RWPE2 (cell line): ENCODE results near the gene RDH5.
A peak's percentile ranks its signal among the peaks of the same experiment; 100 is the strongest.

Source experiments
- ATAC-seq: fragments of 200-7000 bp; cut with Tn5 transposase; 3 replicates; pipeline ENCODE4 v1.9.1; 2021; ENCODE audit warnings: low read depth
- DNase-seq: peaks from one replicate; pipeline ENCODE4 v3.0.0-alpha.2; 2020; ENCODE audit warnings: low spot score
- H3K27ac ChIP-seq: fragments of 450-650 bp; 2 replicates; pipeline ENCODE4 v1.5.1; 2017; ENCODE audit warnings: mild to moderate bottlenecking; ENCODE audit not compliant: poor library complexity, severe bottlenecking
- H3K27me3 ChIP-seq: fragments of 250-450 bp; sonication (Bioruptor Pico); 2 replicates; pipeline ENCODE4 v1.5.1; 2021; ENCODE audit warnings: mild to moderate bottlenecking, moderate library complexity; ENCODE audit not compliant: insufficient read depth, poor library complexity, severe bottlenecking
- H3K36me3 ChIP-seq: fragments of 250-450 bp; sonication (Bioruptor Pico); 2 replicates; pipeline ENCODE4 v1.5.1; 2020; ENCODE audit warnings: low read depth, mild to moderate bottlenecking, moderate library complexity
- H3K4me1 ChIP-seq: fragments of 250-450 bp; sonication (Bioruptor Pico); 2 replicates; pipeline ENCODE4 v1.5.1; 2021; ENCODE audit warnings: mild to moderate bottlenecking, moderate library complexity; ENCODE audit not compliant: insufficient read depth, poor library complexity, severe bottlenecking
- H3K4me3 ChIP-seq: fragments of 250-450 bp; sonication (Bioruptor Pico); 2 replicates; pipeline ENCODE4 v1.5.1; 2021; ENCODE audit warnings: mild to moderate bottlenecking, moderate library complexity; ENCODE audit not compliant: severe bottlenecking
- H3K9me3 ChIP-seq: fragments of 250-450 bp; sonication (Bioruptor Pico); 2 replicates; pipeline ENCODE4 v1.5.1; 2021; ENCODE audit warnings: mild to moderate bottlenecking, moderate library complexity; ENCODE audit not compliant: severe bottlenecking
- TF ChIP-seq, protein P1 (sequence below): fragments of 450-650 bp; IDR thresholded peaks from one replicate; pipeline ENCODE4 v1.5.1; 2017; ENCODE audit warnings: mild to moderate bottlenecking, moderate library complexity; ENCODE audit not compliant: poor library complexity, severe bottlenecking

Gene RDH5

DNA sequence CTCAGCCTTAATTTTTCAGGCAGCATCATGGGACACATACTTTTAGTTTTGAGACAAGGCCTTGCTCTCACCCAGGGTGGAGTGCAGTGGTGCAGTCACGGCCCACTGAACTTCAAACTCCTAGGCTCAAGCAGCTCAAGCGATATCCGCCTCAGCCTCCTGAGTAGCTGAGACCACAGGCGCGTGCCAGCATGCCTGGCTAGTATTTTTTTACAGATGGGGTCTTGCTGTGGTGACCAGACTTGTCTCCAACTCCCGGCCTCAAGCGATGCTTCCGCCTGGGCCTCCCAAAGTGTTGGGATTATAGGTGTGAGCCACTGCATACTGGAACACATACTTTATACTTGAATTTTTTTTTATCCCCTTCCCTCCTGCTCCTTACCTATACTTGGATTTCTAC lies 2.8 kb downstream of the RDH5 start:
- Histone ChIP-seq H3K4me3 (no peak overlapping the region), H3K27me3 (no peaks in the 10 kb centered on the region), H3K9me3 (no peaks in the 10 kb centered on the region), H3K36me3 (peaks cover 39% of the 10 kb centered on the region), H3K4me1 (peaks cover 12% of the 10 kb centered on the region), H3K27ac (no peak overlapping the region)
- DNase-seq (no peak), ATAC-seq (no peak)
- TF ChIP-seq, protein P1, sequence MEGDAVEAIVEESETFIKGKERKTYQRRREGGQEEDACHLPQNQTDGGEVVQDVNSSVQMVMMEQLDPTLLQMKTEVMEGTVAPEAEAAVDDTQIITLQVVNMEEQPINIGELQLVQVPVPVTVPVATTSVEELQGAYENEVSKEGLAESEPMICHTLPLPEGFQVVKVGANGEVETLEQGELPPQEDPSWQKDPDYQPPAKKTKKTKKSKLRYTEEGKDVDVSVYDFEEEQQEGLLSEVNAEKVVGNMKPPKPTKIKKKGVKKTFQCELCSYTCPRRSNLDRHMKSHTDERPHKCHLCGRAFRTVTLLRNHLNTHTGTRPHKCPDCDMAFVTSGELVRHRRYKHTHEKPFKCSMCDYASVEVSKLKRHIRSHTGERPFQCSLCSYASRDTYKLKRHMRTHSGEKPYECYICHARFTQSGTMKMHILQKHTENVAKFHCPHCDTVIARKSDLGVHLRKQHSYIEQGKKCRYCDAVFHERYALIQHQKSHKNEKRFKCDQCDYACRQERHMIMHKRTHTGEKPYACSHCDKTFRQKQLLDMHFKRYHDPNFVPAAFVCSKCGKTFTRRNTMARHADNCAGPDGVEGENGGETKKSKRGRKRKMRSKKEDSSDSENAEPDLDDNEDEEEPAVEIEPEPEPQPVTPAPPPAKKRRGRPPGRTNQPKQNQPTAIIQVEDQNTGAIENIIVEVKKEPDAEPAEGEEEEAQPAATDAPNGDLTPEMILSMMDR = no peak

DNA sequence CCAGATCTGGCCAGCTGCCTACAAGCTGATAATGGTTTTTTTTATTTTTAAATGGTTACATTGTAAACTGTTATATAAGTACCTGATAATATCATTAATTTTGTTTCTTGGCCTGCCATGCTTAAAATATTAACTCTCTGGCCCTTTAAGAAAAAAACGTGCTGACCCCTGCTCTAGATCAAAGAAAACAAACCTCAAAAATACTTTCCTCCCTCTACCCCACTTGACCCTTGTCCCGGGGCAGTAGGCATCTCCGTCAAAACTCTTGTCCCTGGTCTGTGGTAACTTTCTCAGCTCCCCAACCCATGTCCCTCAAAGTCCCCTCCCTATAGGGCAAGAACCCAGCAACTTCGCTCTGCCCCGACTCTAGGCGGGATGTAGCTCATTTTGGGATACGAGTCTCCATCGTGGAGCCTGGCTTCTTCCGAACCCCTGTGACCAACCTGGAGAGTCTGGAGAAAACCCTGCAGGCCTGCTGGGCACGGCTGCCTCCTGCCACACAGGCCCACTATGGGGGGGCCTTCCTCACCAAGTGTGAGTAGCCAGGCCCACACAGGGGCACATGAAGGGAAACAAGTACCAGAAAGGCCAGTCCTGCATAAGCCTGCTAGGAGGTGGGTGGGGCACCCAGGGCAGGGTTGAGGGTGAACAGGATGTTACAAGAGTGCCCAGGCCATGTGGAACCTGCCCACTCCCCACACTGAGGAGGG lies 3.5 kb downstream of the RDH5 start:
- Histone ChIP-seq H3K9me3 (no peaks in the 10 kb centered on the region), H3K4me1 (peaks cover 10% of the 10 kb centered on the region), H3K36me3 (peaks cover 39% of the 10 kb centered on the region), H3K27ac (no peak overlapping the region), H3K4me3 (no peak overlapping the region), H3K27me3 (no peaks in the 10 kb centered on the region)
- ATAC-seq (no peak), DNase-seq (no peak)
- TF ChIP-seq, protein P1 = no peak

DNA sequence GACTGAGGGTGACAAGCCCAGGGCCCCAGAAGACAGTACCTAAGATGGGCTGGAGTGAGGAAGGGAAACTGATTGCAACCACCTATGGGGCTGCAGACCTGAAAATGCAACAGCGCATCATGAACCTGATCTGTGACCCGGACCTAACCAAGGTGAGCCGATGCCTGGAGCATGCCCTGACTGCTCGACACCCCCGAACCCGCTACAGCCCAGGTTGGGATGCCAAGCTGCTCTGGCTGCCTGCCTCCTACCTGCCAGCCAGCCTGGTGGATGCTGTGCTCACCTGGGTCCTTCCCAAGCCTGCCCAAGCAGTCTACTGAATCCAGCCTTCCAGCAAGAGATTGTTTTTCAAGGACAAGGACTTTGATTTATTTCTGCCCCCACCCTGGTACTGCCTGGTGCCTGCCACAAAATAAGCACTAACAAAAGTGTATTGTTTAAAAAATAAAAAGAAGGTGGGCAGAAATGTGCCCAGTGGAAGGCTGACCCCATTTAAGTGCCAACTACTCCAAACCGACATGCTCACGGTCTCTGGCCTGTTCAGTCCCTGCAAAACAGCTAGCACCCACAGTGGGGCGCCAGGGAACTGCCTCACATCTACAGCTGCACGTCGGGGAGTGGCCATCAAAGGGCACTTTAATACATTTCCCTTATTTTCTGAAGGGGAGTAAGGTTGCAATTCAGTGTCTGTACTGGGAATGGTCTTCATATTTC lies 4.2 kb downstream of the RDH5 start:
- TF ChIP-seq, protein P1 = peak; percentile 55
- peaks cover 10% of the 10 kb centered on the region for H3K4me1 ChIP-seq
- peaks cover 39% of the 10 kb centered on the region for H3K36me3 ChIP-seq
- no peak overlapping the region for H3K27ac ChIP-seq
- H3K9me3 ChIP-seq = no peaks in the 10 kb centered on the region
- DNase-seq (no peak), ATAC-seq (no peak)
- no peaks in the 10 kb centered on the region for H3K27me3 ChIP-seq
- no peak overlapping the region for H3K4me3 ChIP-seq

DNA sequence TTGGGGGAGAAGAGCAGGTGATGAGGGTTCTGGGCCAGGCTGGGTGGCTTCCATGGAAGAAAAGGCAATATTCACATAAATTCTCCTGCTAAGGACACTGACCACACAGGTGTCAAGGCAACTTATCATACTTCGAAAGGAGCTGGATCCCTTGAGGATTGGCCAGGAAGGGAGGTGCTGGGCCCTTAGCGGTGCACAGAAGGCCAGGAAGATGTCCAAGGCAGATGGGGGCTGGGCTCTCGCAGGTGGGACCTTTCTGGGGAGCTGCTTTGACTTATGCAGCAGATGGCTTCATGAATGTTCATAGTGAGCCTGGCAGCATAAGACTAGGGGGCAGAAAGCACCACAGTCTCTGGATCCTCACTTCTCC lies 4.7 kb downstream of the RDH5 start:
- H3K36me3 ChIP-seq = peaks cover 39% of the 10 kb centered on the region
- H3K27ac ChIP-seq = no peak overlapping the region
- ATAC-seq (no peak), DNase-seq (no peak)
- H3K4me3 ChIP-seq = no peak overlapping the region
- H3K27me3 ChIP-seq = no peaks in the 10 kb centered on the region
- H3K4me1 ChIP-seq = peaks cover 10% of the 10 kb centered on the region
- TF ChIP-seq, protein P1 = peak; percentile 27
- no peaks in the 10 kb centered on the region for H3K9me3 ChIP-seq

DNA sequence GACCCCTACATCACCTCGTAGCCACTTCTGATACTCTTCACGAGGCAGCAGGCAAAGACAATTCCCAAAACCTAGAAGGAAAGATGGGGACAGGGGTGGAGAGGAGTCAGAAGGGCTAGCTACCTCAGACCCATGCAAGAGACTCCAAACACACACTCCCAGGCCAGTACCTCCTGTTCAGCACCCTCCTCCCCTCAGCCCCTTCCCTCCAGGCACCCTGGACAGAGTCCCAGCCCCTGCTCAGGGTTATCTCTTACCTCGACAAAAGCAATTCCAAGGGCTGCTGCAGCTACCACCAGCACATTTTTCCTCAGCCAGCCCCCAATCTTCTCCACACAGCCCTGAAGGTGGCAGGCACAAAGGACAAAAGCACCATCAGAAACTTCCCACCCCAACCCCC lies 5.4 kb downstream of the RDH5 start:
- Histone ChIP-seq H3K36me3 (peaks cover 39% of the 10 kb centered on the region), H3K4me1 (peaks cover 10% of the 10 kb centered on the region), H3K4me3 (no peak overlapping the region), H3K9me3 (no peaks in the 10 kb centered on the region), H3K27me3 (no peaks in the 10 kb centered on the region), H3K27ac (peak overlapping the region; percentile 95)
- TF ChIP-seq, protein P1 = no peak
- ATAC-seq (no peak), DNase-seq (no peak)
